SW480 (cell line): Measurements from ENCODE around the gene CPNE1.

ENCODE experiments used
- DNase-seq: peaks from one replicate; pipeline ENCODE4 v3.0.0-alpha.2; 2016; ENCODE audit warnings: low spot score

CPNE1 gene

DNA sequence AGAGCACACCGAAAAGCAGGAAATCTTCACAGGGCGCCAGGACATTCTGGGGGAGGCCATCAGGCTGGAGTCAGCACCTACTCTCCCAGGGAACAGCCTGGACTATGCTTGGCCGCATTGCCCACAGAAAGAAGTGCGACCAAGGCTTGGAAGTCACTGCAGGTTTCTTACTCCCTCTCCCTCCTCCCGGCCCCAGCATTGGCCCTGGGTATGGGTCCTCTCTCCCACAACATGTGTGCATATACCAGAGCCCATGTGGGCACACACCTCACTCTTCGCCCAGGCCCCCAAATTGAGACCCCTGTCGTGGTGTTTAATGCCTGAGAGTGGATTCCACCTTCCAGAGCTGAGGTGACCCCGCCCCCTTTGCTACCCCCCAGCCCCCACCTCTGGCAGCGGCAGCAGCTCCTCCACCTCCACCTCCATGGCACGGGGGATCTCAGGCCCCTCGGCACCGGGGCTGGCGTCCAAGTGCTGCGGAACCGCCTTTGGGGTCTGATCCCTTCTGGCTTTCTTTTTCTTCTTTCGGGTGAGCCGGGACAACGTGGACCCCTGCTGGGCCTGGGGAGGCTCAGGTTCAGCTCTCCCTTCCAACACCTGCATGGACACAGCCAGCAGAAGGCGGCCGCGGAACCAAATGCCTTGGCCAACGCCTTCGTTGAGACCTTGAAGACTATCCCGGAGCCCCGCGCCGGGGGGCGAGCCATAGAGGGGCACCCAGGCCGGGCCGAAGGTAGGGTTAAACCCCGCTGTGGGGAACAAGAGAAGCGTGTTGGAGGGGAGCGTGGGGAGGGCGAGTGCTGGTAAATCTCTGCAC, 64.3 kb downstream of the CPNE1 start:
- DNase-seq: no peak

- no peak for DNase-seq
These were observed 65.0 kb downstream of the CPNE1 start for GRCh38 chr20:35599776-35600120.

DNA sequence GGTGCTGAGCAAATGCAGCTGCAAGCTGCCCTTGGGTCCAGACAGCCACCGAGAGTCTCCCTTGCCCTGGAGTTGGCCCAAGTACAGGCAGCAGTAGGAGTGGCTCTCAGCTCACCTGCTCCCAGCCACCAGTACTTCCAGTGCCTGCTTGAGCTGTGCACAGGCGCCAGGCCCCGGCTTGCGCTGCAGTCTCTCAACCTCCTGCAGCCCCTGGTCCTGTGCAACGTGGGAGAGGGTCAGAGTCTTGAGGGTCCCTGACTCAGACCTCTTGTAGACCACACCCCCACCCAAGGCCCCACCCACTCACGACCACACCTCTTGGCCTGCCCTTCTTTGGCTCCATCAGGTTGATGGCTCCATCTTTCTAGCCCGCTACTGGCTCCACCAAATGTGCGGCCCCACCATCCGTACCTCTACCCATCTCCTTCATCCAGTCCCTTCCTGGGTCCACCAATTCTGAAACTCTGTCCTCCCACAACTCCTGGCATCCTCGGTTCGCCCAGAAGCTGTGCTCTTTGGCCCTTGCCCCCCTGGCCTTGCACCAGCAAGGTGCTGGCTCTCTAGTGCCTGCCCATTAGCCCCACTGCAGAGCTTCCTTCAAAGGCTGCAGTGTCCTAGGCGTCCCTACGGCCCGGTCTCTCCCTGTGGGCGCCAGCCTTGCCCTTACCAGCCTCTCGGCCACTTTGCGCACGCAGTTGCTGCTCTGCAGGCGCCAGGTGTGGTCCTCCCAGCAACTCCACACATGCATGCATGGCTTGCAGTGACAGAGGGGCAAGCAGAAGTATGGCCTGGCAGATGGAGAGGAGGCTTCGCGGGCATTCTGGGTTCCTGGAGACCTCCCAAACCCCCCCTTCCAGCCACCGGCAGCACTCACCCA, 65.6 kb downstream of the CPNE1 start:
- peak; percentile 35 for DNase-seq

DNA sequence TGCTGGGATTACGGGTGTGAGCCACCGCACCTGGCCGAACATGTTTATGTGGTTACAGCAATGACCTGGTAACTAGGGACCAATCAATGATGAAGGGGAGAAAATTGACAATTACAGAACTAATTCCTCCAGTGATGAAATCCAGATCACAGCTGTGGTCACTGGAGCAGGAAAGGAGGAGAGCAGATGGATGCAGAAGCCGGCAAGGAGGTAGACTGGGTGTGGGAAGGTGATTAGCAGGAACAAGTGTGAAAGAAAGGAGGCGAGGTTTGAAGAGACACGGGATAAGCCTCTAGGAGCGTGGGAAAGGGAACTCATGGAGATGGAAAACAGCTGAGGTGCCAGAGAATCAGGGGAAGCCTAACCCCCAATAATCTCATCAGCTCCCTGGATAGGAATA, 66.2 kb downstream of the CPNE1 start:
- DNase-seq: no peak

DNA sequence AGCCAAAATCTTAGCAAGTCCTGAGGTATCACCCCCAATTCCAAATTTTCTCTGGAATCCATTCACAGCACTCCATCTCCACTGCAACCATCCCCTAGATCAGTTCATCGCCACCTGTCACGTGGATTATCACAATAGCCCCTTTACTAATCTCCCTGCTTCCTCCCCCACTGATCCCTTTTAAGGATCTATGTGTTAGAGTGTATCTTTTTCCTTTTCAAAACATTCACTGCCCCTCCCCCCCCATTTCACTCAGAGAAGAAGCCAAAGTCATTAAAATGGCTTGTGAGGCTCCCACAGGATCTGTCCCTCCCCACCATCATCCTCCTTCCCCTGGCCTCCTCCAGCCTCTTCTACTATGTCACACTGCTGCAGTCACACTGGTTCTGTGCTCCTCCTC, 67.5 kb downstream of the CPNE1 start:
- no peak for DNase-seq

DNA sequence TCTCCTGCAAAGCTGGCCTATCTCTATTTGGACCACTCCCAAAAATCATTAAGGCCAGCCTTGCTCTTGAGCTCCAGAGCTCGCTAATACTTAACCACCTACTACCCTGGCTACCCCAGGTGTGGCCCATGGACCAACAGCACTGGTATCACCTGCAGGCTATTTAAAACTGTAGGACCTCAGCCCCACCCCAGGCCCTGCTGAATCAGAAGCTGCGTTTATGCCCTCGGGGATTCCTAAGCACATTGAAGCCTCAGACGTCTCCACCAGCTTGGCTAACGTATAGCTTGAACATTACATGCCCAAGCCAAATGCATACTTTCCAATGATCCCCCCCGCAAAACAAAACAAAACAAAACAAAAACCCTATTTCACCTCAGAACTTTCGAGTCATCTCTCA, 68.8 kb downstream of the CPNE1 start:
- DNase-seq: no peak

GRCh38 chr20:35595456-35595855, 69.2 kb downstream of the CPNE1 start:
- DNase-seq: no peak

GRCh38 chr20:35592339-35592974, 72.2 kb downstream of the CPNE1 start:
- DNase-seq: no peak

DNA sequence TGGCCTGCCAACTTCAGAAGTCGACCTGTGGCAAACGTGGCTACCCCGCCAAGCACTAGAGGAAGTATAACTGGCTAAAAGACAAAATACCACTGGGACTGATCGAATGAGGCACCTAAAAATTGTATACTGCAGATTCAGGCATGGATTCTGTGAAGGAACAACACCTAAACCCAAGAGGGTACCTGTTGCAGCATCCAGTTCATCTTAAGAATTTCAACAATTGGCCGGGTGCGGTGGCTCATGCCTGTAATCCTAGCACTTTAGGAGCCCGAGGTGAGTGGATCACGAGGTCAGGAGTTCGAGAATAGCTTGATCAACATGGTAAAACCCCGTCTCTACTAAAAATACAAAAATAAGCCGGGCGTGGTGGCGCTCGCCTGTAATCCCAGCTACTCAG, 76.3 kb downstream of the CPNE1 start:
- DNase-seq: no peak

DNA sequence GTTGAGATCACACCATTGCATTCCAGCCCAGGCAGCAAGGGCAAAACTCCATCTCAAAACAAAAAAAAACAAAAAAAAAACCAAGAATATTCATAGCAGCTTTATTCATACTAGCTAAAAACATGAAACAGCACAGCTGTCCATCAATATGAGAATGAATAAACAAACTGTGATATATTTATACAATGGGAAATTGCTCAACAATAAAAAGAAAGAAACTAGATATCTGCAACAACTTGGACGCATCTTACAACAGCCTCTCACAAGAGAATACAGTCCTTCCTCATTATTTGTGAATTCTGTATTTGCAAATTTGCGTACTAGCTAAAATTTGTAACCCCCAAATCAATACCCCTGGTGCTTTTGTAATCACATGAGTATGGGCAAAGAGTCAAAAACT, 77.3 kb downstream of the CPNE1 start:
- no peak for DNase-seq

- DNase-seq: no peak
These were observed 77.8 kb downstream of the CPNE1 start for GRCh38 chr20:35586751-35587425.

GRCh38 chr20:35583636-35584560, 80.8 kb downstream of the CPNE1 start:
- no peak for DNase-seq

DNA sequence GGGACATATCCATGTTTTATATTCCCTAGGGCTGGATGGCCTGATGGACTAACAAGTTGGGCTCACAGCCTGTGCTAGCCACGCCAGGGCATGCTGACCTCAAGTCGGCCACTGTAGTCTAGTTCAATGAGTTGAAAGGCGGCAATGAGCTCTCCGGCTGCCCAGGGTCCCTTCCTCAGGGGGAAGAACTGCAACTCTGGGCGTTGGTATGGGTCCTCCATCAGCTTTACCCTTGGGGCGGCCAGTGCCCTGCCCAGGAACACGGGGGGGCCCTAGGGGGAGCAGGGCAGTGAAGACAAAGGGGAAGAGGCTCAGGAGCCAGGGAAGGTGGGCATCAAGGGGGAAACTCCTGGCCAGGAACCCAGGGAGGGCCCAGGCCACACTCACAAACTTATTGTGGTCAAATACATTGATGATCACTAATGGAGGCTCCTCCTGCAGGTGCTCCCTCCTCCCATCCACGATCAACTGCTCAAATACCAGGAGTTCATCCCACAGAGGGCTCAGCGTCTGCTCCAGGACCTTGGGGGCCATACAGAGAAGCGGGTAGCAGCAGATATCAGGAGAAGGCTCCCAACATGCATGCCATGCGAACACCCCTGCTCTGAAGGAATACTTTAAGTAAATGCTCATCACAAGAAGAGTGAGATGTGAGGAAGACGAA, 81.8 kb downstream of the CPNE1 start:
- no peak for DNase-seq

- DNase-seq: no peak
These were observed 82.6 kb downstream of the CPNE1 start for GRCh38 chr20:35582131-35582530.

- no peak for DNase-seq
These were observed 85.5 kb downstream of the CPNE1 start for GRCh38 chr20:35579196-35579595.

DNA sequence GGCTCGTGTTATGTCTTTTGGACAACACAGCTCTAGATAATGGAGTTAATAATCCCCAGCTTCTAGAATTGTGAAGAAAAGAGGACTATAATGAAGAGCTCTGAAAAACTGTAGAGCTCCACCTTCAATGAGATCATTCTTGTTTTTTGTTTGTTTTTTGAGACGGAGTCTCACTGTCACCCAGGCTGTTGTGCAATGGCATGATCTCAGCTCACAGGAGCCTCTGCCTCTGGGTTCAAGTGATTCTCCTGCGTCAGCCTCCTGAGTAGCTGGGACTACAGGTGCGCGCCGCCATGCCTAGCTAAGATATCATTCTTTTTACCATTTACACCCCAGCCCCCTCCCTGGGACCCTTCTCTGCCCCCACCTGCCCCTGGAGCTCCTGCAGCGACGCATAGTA, 86.2 kb downstream of the CPNE1 start:
- DNase-seq: no peak

- DNase-seq: no peak
These were observed 87.9 kb downstream of the CPNE1 start for GRCh38 chr20:35576816-35577215.
